Breast epithelium (tissue), 4 donors: ENCODE data around the gene KCNIP4. TPM values are rescaled to one million over a fixed set of nuclear protein-coding genes. Genes with fewer than 3 reads are reported as not detected.

Source experiments
- DNase-seq, 2 donors: peaks; one replicate each; pipeline ENCODE4 v3.0.0-alpha.2; 2019; ENCODE audit warnings: low spot score in 2 of 2
- H3K27ac ChIP-seq, 2 donors: fragments of 200-600 bp; sonication (generic) in 1 of 2; one replicate each; pipeline ENCODE4 v1.5.1; 2016 to 2019; ENCODE audit warnings: mild to moderate bottlenecking in 1 of 2
- H3K27me3 ChIP-seq, 2 donors: fragments of 200-600 bp; sonication (generic) in 1 of 2; one replicate each; pipeline versions ENCODE4 v1.5.1 to v1.6.0; 2017 to 2019; ENCODE audit warnings: control low read depth in 1 of 2, mild to moderate bottlenecking in 1 of 2
- H3K36me3 ChIP-seq: fragments of 200-600 bp; one replicate; pipeline ENCODE4 v1.5.1; 2019
- H3K4me1 ChIP-seq, 2 donors: fragments of 200-600 bp; sonication (generic); one replicate each; pipeline ENCODE4 v1.5.1; 2016 to 2019; ENCODE audit warnings: control low read depth in 1 of 2
- H3K4me3 ChIP-seq, 3 donors: fragments of 200-600 bp; sonication (generic); 1 replicate in 2 of 3; 2 replicates in 1 of 3; pipeline ENCODE4 v1.5.1; 2016 to 2019; ENCODE audit warnings: mild to moderate bottlenecking in 3 of 3, moderate library complexity in 2 of 3
- H3K9me3 ChIP-seq, 2 donors: fragments of 200-600 bp; sonication (generic) in 1 of 2; one replicate each; pipeline ENCODE4 v1.5.1; 2016 to 2019; ENCODE audit warnings: control low read depth in 1 of 2
- POLR2A ChIP-seq: fragments of 450-650 bp; IDR thresholded peaks from one replicate; pipeline ENCODE4 v1.6.1; 2016; ENCODE audit warnings: antibody characterized with exemption, mild to moderate bottlenecking, moderate library complexity
- POLR2AphosphoS5 ChIP-seq, 3 donors: sonication (generic); formaldehyde crosslinking; IDR thresholded peaks; one replicate each; pipeline ENCODE4 v1.6.1; 2017; ENCODE audit warnings: antibody characterized with exemption in 3 of 3
- intact Hi-C: fragments of 100-400 bp; cut with DNase I; formaldehyde crosslinking; loops from one replicate; pipeline ENCODE4 v1.15.1; 2023; ENCODE audit warnings: low total_unique reads
- total RNA-seq, 3 donors: library from RNA; depleted of rRNA; stranded (reverse); fragments of >200 nt; gene quantifications; one replicate each; pipeline ENCODE4 v1.1.0, GENCODE V29; 2016
- TF ChIP-seq, protein P1 (sequence below), 3 donors: fragments of 450-650 bp; IDR thresholded peaks; one replicate each; pipeline ENCODE4 v1.5.1; 2016 to 2017; ENCODE audit warnings: antibody characterized with exemption in 3 of 3, mild to moderate bottlenecking in 3 of 3, moderate library complexity in 3 of 3

KCNIP4 gene
- total RNA-seq, 3 donors from 2014 or later, result 0.44 to 0.66 TPM; not detected in 1

DNA sequence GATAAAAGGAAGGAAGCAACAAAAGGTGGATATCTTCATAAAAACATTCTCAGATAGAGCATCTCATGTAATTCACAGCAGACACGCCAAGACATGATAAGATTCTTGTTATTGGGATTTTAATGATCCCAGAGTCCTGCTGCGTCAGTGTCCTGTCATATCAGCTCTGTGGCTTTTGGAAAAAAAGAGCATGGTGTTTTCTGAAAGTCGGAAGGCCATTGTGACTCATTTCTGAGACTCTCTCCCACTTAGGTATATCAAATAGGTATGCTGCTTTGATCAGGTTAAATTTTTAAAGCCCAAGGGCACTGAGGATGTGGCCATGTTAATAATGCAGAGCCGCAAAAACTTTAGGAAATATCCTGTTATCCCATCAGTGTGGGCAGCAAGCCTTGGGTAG is 481.0 kb downstream of the KCNIP4 start:
- no peaks in the 10 kb centered on the region for H3K9me3 ChIP-seq
- H3K36me3 ChIP-seq, result no peaks in the 10 kb centered on the region
- H3K27ac ChIP-seq, result no peak overlapping the region
- no peak overlapping the region for H3K4me3 ChIP-seq
- TF ChIP-seq, protein P1, sequence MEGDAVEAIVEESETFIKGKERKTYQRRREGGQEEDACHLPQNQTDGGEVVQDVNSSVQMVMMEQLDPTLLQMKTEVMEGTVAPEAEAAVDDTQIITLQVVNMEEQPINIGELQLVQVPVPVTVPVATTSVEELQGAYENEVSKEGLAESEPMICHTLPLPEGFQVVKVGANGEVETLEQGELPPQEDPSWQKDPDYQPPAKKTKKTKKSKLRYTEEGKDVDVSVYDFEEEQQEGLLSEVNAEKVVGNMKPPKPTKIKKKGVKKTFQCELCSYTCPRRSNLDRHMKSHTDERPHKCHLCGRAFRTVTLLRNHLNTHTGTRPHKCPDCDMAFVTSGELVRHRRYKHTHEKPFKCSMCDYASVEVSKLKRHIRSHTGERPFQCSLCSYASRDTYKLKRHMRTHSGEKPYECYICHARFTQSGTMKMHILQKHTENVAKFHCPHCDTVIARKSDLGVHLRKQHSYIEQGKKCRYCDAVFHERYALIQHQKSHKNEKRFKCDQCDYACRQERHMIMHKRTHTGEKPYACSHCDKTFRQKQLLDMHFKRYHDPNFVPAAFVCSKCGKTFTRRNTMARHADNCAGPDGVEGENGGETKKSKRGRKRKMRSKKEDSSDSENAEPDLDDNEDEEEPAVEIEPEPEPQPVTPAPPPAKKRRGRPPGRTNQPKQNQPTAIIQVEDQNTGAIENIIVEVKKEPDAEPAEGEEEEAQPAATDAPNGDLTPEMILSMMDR (IDR thresholded peaks at IDR 0.05), result no peak
- TF ChIP-seq POLR2AphosphoS5 (IDR thresholded peaks at IDR 0.05) (no peak), POLR2A (no peak)
- H3K27me3 ChIP-seq, result peaks cover 0 to 5% of the 10 kb centered on the region in 2 donors
- intact Hi-C loops, result no loop called here
- no peaks in the 10 kb centered on the region for H3K4me1 ChIP-seq
- DNase-seq, result no peak

DNA sequence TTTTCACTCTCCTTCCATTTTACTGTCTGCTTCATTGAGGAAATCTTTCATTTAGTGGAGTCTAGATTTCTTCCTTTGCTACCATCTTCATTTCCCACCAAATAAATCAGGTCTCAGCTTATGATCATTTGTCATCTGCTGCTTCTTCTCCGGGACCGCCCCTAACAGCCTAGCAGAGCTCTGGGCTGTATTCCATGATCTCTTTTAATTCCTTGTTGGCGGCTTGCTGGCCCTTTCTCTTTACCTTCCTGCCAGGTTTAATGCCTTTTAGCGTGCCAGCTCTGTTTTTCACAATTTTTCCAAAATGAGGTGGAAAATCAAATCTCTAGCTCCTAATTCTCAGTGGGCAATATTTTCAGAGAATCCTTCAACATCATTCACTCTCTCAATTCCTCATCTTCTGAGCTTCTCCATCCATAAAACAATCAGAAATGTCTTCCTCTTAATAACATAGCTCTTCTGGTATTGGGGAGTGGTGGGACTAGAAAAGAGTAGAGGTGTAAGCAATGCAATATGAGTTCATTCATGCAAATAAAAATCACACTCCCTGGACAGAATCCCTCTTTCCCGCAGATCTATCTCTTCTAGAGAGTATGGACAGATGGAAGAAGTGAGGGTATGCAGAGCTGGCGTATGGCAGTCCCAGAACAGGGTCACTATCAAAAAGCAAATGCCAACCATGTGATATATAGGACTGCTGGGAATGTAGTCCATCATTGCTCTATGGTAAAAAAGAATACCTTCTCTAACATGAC is 491.3 kb downstream of the KCNIP4 start:
- DNase-seq, result no peak
- Histone ChIP-seq H3K4me1 (no peaks in the 10 kb centered on the region), H3K27ac (no peak overlapping the region), H3K27me3 (no peaks in the 10 kb centered on the region), H3K9me3 (no peaks in the 10 kb centered on the region), H3K36me3 (no peaks in the 10 kb centered on the region), H3K4me3 (no peak overlapping the region)
- TF ChIP-seq, protein P1 (IDR thresholded peaks at IDR 0.05), result no peak
- TF ChIP-seq POLR2AphosphoS5 (IDR thresholded peaks at IDR 0.05), result no peak
- no peak for TF ChIP-seq POLR2A
- intact Hi-C loops, result no loop called here

DNA sequence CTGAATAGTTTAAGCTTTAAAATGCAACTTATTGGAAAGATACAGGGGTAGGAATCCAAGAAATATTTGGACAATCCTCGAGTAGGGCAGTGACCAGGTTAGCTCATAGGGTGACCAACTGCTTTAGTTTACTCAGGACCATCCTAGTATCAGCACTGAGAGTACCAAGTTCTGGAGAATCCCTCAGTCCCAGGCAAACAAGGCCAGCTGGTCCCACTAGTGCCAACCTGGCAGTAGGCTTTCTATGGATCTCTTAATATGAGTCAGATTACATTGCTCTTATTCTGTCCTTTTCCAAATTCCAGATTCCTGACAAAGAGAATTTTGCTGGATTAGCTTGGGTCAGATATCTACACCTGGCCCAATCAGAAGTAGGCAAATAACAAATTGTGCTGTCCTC is 493.7 kb downstream of the KCNIP4 start:
- H3K27ac ChIP-seq, result no peak overlapping the region
- no peaks in the 10 kb centered on the region for H3K36me3 ChIP-seq
- intact Hi-C loops, result loop anchor here (5.0 kb wide), 1 partner anchor 1278 kb away; no protein-coding TSS in a partner anchor
- H3K4me1 ChIP-seq, result no peaks in the 10 kb centered on the region
- DNase-seq, result no peak
- no peak overlapping the region for H3K4me3 ChIP-seq
- TF ChIP-seq, protein P1 (IDR thresholded peaks at IDR 0.05), result no peak
- TF ChIP-seq POLR2A, result no peak
- no peak for TF ChIP-seq POLR2AphosphoS5 (IDR thresholded peaks at IDR 0.05)
- no peaks in the 10 kb centered on the region for H3K27me3 ChIP-seq
- no peaks in the 10 kb centered on the region for H3K9me3 ChIP-seq

DNA sequence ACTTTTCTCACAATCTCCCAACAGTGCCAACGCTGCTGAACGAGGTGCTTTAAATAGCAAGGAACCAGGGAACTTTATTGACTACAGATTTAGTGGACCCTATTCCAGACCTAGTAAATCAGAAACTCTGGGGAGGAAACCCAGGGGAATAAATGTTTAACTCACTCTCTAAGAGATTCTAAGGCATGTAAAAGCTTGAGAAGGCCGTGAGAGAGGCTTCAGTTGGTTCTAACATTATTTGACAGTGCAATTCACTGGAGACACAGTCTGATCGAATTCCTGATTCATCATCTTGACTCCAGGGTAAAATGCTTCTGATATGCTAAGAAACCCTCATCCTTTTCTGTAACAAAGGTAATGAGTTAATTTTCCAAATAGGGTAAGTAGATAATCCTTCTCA is 494.4 kb downstream of the KCNIP4 start:
- Histone ChIP-seq H3K4me1 (no peaks in the 10 kb centered on the region), H3K4me3 (no peak overlapping the region), H3K27me3 (no peaks in the 10 kb centered on the region), H3K36me3 (no peaks in the 10 kb centered on the region), H3K27ac (no peak overlapping the region), H3K9me3 (no peaks in the 10 kb centered on the region)
- TF ChIP-seq, protein P1 (IDR thresholded peaks at IDR 0.05), result no peak
- TF ChIP-seq POLR2A, result no peak
- TF ChIP-seq POLR2AphosphoS5 (IDR thresholded peaks at IDR 0.05), result no peak
- intact Hi-C loops, result loop anchor here (5.0 kb wide), 1 partner anchor 1277 kb away; no protein-coding TSS in a partner anchor
- DNase-seq, result no peak

DNA sequence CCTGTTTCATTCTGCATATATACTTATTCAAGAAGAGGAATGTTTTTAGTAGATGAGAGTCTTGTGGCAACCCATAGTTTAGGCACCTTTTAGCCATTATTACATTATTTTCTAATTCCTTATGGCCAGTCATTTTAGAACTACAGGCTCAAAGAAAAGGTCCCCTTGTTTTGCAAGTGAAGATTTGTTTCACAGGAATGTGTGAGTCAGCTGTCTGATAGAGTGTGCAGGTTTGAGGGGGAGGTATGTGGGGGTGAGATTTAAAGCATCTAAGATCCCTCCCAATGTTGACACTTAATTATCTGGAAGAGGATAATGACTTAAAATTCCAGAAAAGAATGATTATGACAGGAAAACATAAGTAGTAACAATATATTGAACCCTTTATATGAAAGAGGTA is 495.6 kb downstream of the KCNIP4 start:
- Histone ChIP-seq H3K4me1 (no peaks in the 10 kb centered on the region), H3K9me3 (no peaks in the 10 kb centered on the region), H3K27ac (no peak overlapping the region), H3K27me3 (no peaks in the 10 kb centered on the region), H3K36me3 (no peaks in the 10 kb centered on the region), H3K4me3 (no peak overlapping the region)
- DNase-seq, result no peak
- TF ChIP-seq POLR2AphosphoS5 (IDR thresholded peaks at IDR 0.05) (no peak), POLR2A (no peak)
- TF ChIP-seq, protein P1 (IDR thresholded peaks at IDR 0.05), result no peak
- intact Hi-C loops, result loop anchor here (5.0 kb wide), 1 partner anchor 1276 kb away; no protein-coding TSS in a partner anchor
